HFFc6 (cell line): Measurements from ENCODE around the gene ZNF597. TPM values are rescaled to one million over a fixed set of nuclear protein-coding genes. Genes with fewer than 3 reads are reported as not detected.

Source experiments
- DNase-seq: peaks from one replicate; pipeline ENCODE4 v3.0.0-alpha.2; 2018
- H3K27ac Mint-ChIP-seq: 2 replicates; pipeline ENCODE4 v1.8.0; 2020; ENCODE audit warnings: mild to moderate bottlenecking, mixed read lengths
- H3K27me3 Mint-ChIP-seq: 2 replicates; pipeline ENCODE4 v1.8.0; 2021; ENCODE audit warnings: mild to moderate bottlenecking, moderate library complexity, mixed read lengths; ENCODE audit not compliant: insufficient read depth
- H3K36me3 Mint-ChIP-seq: 2 replicates; pipeline ENCODE4 v1.8.0; 2021; ENCODE audit warnings: low read depth, mixed read lengths
- H3K4me1 Mint-ChIP-seq: 2 replicates; pipeline ENCODE4 v1.8.0; 2020; ENCODE audit warnings: low read depth, mixed read lengths
- H3K4me3 Mint-ChIP-seq: 2 replicates; pipeline ENCODE4 v1.8.0; 2020; ENCODE audit warnings: mild to moderate bottlenecking, moderate library complexity, mixed read lengths
- H3K9me3 Mint-ChIP-seq: 2 replicates; pipeline ENCODE4 v1.8.0; 2020; ENCODE audit warnings: mild to moderate bottlenecking, mixed read lengths
- CTCF ChIP-seq: fragments of 200-600 bp; sonication (generic); IDR thresholded peaks from 2 replicates; pipeline ENCODE4 v1.5.0; 2021; ENCODE audit warnings: antibody characterized with exemption, mild to moderate bottlenecking
- microRNA-seq: library from miRNA; unstranded; fragments of <30 nt; microRNA quantifications from one replicate; pipeline ENCODE4, GENCODE V29; 2019
- total RNA-seq, 6 experiments: library from RNA; stranded (reverse); fragmentation: NEBNext Ultra II Directional; extraction: Animal tissue kit (Norgen Biotek cat#: 25700); gene quantifications; 2 replicates in 1 of 6; 3 replicates in 5 of 6; pipeline ENCODE4 v1.2.3, GENCODE V29; 2021

ZNF597 gene
- total RNA-seq, 6 experiments from 2014 or later, result 1.6 to 2.3 (median 1.8) TPM

- no peak for TF ChIP-seq CTCF
- peaks cover 82% of the 10 kb centered on the region for H3K36me3 Mint-ChIP-seq
- peaks cover 72% of the 10 kb centered on the region for H3K9me3 Mint-ChIP-seq
- no peak overlapping the region for H3K4me3 Mint-ChIP-seq
- H3K27ac Mint-ChIP-seq, result no peak overlapping the region
- H3K27me3 Mint-ChIP-seq, result peaks cover 1% of the 10 kb centered on the region; the same call in 1 of the 2 replicates
- no peaks in the 10 kb centered on the region for H3K4me1 Mint-ChIP-seq
- DNase-seq, result no peak
Observed at GRCh38 chr16:3388325-3388724, 55.0 kb downstream of the ZNF597 start.

DNA sequence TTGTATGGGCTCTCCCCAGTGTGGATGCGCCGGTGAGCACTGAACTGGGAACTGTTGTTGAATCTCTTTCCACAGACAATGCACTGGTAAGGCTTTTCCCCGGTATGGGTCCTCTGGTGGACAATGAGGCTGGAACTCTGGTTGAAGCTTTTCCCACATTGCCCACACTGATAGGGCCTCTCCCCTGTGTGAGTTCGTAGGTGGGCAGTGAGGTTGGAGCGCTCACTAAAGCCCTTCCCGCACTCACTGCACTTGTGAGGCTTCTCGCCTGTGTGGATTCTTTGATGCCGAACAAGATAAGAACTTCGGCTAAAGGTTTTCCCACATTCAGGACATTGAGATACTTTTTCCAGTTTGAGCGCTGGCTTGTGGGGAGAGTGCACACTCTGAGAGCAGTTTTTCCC lies 60.3 kb downstream of the ZNF597 start:
- peaks cover 4% of the 10 kb centered on the region for H3K27me3 Mint-ChIP-seq
- H3K9me3 Mint-ChIP-seq, result peaks cover 91% of the 10 kb centered on the region
- H3K27ac Mint-ChIP-seq, result no peak overlapping the region
- H3K4me1 Mint-ChIP-seq, result no peaks in the 10 kb centered on the region
- H3K4me3 Mint-ChIP-seq, result no peak overlapping the region
- DNase-seq, result no peak
- H3K36me3 Mint-ChIP-seq, result peaks cover 90% of the 10 kb centered on the region
- TF ChIP-seq CTCF, result no peak

Small RNAs within 50 kb of the gene (microRNA-seq; reads per million reads assigned to microRNA genes)
- not detected for gene MIR6126

Other genes with a start within 250 kb of the ZNF597 start
- gene ZNF200, start 208.3 kb downstream of the ZNF597 start, total RNA-seq, result 1 to 10 TPM; 5.1 to 6.3 (median 5.7) TPM
- gene MEFV, start 186.9 kb downstream of the ZNF597 start, total RNA-seq, result under 1 TPM in 1 of 6 experiments, not detected in 5; 0.09 TPM
- 10 to 100 TPM; 19.7 to 24.5 (median 20.8) TPM for gene ZNF263, start 160.0 kb downstream of the ZNF597 start, total RNA-seq
- gene TIGD7, start 138.1 kb downstream of the ZNF597 start, total RNA-seq, result 1 to 10 TPM; 2.9 to 4.2 (median 3.5) TPM
- gene ZNF75A, start 138.0 kb downstream of the ZNF597 start, total RNA-seq, result 10 to 100 TPM; 12.7 to 16.6 (median 14.4) TPM
- not detected for gene OR2C1, start 87.6 kb downstream of the ZNF597 start, total RNA-seq
- 10 to 100 TPM in 3 of 6 experiments, 1 to 10 TPM in 3; 8.3 to 11.1 (median 10.3) TPM for gene ZSCAN32, start 42.5 kb downstream of the ZNF597 start, total RNA-seq
- gene ZNF174, start 42.3 kb downstream of the ZNF597 start, total RNA-seq, result 10 to 100 TPM in 3 of 6 experiments, 1 to 10 TPM in 3; 8.6 to 10.7 (median 10.1) TPM
- 10 to 100 TPM; 30.7 to 44.6 (median 34.6) TPM for gene NAA60, start 176 bp upstream of the ZNF597 start, total RNA-seq
- not detected for gene C16orf90, start 52.0 kb upstream of the ZNF597 start, total RNA-seq
- gene CLUAP1, start 57.5 kb upstream of the ZNF597 start, total RNA-seq, result 10 to 100 TPM; 22.8 to 28.5 (median 25.8) TPM
- not detected for gene NLRC3, start 133.9 kb upstream of the ZNF597 start, total RNA-seq
- 1 to 10 TPM; 6.8 to 8.2 (median 7.2) TPM for gene SLX4, start 168.1 kb upstream of the ZNF597 start, total RNA-seq
- gene DNASE1, start 211.2 kb upstream of the ZNF597 start, total RNA-seq, result 1 to 10 TPM; 7.5 to 9.9 (median 8.0) TPM